WI38 (cell line): ENCODE data around the gene WNT7B.

Source experiments
- H3K4me3 ChIP-seq: 2 replicates; pipeline ENCODE4 v1.5.1; 2011; ENCODE audit warnings: low read depth, mild to moderate bottlenecking, control low read depth, low read length
- TF ChIP-seq, protein P1 (sequence below): IDR thresholded peaks from 2 replicates; pipeline ENCODE4 v1.5.1; 2012; ENCODE audit warnings: low read depth, mild to moderate bottlenecking, control low read depth, low read length

The WNT7B gene

GRCh38 chr22:46002757-46003270, 25.9 kb upstream of the WNT7B start:
- no peak overlapping the region for H3K4me3 ChIP-seq
- TF ChIP-seq, protein P1, sequence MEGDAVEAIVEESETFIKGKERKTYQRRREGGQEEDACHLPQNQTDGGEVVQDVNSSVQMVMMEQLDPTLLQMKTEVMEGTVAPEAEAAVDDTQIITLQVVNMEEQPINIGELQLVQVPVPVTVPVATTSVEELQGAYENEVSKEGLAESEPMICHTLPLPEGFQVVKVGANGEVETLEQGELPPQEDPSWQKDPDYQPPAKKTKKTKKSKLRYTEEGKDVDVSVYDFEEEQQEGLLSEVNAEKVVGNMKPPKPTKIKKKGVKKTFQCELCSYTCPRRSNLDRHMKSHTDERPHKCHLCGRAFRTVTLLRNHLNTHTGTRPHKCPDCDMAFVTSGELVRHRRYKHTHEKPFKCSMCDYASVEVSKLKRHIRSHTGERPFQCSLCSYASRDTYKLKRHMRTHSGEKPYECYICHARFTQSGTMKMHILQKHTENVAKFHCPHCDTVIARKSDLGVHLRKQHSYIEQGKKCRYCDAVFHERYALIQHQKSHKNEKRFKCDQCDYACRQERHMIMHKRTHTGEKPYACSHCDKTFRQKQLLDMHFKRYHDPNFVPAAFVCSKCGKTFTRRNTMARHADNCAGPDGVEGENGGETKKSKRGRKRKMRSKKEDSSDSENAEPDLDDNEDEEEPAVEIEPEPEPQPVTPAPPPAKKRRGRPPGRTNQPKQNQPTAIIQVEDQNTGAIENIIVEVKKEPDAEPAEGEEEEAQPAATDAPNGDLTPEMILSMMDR: no peak

- H3K4me3 ChIP-seq: no peak overlapping the region
- TF ChIP-seq, protein P1: no peak
Observed at GRCh38 chr22:46001426-46002106, 24.6 kb upstream of the WNT7B start.

- TF ChIP-seq, protein P1: no peak
- no peak overlapping the region for H3K4me3 ChIP-seq
Observed at GRCh38 chr22:46001046-46001425, 24.1 kb upstream of the WNT7B start.

- H3K4me3 ChIP-seq: no peak overlapping the region
- TF ChIP-seq, protein P1: no peak
Observed at GRCh38 chr22:46000081-46001027, 23.4 kb upstream of the WNT7B start.

DNA sequence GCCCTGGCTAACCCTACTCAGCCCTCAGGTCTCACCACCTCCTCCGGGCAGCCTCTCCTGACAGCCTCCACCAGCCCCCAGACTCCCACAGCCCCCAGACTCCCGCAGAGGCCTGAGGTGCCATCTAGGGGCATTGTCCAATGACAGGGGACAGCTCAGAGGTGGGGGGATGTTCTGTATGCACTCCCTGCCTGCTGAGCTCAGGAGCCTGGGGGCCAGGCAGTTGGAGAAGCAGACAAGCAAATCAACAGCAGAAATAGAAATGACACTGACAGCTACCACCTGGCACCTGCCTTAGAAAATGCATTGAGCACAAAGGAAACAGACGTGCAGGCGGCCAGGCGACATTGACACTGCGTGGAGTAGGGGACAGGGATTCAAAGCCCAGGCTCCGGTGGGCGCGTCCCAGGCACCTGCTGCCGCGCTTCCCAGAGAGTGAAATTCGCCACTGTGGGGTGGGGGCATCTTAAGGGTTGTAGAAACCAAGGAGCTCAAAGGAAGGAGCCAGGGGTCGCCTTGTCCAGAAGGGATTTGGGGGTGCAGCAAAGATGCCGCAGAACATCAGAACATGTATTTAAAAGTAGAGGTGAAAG, 22.5 kb upstream of the WNT7B start:
- TF ChIP-seq, protein P1: no peak
- H3K4me3 ChIP-seq: no peak overlapping the region

DNA sequence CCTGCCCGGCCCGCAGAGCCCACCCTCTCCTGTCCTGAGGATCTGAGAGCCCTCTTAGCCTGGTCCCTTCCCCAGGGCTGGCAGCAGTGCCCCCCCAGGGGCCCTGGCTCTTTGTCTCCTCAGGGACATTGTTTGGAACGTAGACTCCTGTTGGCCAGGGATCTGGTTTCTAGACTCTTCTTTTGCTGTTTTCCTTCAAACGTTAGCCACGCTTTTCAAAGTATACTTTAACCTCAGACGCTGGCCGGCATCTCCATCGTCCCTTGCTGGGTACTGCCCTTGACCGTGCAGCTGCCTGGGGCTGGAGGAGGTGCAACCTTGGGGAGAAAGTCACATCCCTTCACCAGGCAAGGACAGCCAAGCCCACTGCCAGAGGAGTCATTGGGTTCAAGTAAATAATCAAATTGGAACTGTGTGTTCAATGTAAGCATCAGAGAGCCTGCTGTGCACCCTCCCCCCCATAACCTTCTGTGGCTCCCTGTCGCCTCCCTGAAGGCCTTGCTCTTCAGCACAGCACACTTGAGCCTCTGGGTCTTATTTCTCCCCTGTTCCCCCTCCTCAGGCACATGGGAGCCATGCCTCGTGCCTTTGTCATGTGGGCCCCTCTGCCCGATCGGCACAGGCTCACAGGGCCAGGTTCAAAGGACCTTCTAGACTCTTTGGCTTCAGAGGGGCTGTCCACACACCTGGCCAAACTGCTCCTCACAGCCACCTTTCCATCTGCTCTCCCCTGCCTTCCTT, 21.8 kb upstream of the WNT7B start:
- no peak overlapping the region for H3K4me3 ChIP-seq
- TF ChIP-seq, protein P1: no peak
